Measurements from ENCODE around the gene SLC2A1.

SLC2A1 gene

DNA sequence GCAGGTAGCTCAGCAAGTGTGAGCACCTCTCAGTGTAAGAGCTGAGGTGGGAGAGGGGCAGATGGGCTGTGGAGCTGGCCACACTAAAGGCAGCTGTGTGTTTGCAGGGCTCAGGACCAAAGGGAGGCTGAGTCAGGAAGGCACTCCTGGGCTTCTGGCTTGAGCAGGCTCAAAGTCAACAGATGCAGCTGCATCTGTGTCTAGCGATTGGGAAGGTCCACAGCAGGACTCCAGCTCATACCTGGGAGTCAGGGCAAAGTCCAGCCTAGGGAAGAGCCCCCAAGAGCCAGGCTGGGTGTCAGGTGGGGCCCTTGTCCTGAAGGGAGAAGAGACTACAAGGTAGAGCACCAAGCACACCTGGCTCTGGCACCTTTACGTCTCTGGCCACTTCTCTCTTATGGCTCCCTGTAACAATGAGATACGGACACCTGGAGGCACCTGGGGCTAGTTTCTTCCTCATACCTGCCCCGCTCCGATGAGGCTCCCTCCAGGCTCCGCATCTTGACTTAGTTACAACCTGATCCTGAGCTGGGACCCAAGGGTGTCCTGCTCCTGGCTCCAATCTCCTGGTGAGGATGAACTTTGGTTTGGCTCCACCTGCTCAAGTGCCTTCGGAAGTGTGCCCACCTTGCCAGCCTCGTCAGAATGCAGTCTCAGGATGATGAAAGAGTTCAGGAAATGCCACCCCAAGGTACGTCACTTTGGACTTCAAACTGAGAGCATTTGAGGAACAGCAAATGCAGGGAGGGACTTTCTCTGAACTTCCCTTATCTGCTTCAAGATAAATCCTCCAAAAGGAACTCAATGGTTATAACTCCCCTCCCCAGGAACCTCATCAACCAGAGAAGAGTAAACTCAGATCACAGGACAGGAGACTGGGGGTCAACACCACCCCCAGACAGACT lies 21.5 kb upstream of the SLC2A1 start:
- DNase-seq (ENCODE audit: low spot score), result no peak

DNA sequence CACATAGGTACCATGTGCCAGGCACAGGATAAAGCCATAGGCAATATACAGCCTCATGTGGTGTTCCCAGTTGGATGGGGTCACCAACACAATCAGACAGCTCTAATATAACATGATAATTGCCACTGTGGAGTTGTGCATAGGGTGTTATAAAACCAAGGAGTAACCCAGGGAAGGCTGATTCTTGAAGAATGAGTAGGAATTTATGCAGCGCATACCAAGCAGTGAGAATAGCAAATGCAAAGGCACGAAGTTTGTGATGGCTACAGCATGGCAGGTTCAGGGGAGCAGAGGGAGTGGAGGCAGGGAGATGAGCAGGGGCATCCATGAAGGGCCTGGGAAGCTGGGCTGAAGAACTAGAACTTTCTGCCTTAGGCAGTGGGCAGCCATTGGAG lies 20.4 kb upstream of the SLC2A1 start:
- no peak for DNase-seq (ENCODE audit: low spot score)

GRCh38 chr1:42978317-42979035 lies 19.8 kb upstream of the SLC2A1 start:
- DNase-seq (ENCODE audit: low spot score), result no peak

DNA sequence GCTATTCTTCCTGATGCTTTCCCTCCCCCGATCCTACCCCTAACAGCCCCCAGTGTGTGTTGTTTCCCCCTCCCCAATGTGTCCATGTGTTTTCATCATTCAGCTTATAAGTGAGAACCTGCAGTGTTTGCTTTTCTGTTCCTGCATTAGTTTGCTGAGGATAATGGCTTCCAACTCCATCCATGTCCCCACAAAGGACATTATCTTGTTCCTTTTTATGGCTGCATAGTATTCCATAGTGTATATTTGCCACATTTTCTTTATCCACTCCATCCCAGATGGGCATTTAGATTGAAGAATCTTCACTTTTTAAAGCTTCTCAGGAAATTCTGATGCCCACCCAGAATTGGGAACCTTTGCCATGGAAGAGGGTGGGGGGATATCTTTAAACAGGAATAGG lies 19.0 kb upstream of the SLC2A1 start:
- no peak for DNase-seq (ENCODE audit: low spot score)

GRCh38 chr1:42975561-42976225 lies 17.0 kb upstream of the SLC2A1 start:
- DNase-seq (ENCODE audit: low spot score), result no peak

DNA sequence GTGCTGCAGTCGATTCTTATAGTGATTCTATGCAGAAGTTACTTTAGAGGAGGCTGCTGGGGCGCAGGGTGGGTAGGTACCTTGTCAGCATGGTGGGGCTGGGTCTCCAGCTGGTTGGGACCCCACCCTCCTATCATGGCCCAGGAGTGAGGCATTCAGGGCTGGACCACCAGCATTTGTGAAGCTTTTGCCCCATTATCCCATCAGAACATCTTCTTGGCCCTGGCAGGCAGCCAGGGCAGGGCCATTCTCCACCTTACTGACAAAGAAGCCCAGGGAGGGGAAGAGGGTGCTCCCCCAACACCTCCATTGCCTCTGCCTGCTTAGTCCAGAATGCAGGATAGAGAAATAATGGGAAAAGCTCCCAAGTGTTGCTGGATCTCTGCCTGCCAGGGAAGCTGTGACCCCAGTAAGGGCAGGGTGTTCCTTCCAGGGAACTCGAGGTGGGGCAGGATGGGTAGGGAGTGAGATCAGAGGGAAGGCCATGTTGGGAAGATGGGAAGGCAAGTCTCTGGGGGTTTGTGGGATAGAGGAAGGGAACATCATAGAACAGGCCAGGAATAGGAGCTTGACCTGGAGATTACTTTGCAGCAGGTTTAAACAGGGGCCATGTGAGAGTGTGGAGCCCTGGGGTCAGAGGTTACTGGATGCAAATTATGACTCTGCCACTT lies 16.2 kb upstream of the SLC2A1 start:
- no peak for DNase-seq (ENCODE audit: low spot score)

GRCh38 chr1:42973799-42974198 lies 15.1 kb upstream of the SLC2A1 start:
- no peak for DNase-seq (ENCODE audit: low spot score)

DNA sequence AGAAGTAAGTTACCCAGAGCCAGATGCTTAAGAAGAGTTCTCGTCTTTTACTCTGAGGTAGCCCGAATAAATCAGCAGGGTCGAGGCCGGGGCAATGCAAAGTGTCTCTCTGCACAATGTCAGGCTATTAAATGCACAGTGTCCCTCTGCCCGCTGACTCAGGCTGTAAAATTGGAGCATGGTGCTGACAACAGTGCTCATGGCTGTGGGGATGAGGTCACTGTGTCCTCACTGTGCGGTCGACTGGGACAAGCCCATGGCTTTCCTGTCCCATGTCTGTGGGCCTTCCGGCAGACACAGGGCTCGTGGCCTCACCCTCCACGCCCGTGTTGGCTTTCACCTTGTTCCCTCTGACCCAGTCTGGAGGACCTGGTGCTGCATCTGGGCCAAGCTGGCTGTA lies 14.6 kb upstream of the SLC2A1 start:
- DNase-seq (ENCODE audit: low spot score), result no peak

DNA sequence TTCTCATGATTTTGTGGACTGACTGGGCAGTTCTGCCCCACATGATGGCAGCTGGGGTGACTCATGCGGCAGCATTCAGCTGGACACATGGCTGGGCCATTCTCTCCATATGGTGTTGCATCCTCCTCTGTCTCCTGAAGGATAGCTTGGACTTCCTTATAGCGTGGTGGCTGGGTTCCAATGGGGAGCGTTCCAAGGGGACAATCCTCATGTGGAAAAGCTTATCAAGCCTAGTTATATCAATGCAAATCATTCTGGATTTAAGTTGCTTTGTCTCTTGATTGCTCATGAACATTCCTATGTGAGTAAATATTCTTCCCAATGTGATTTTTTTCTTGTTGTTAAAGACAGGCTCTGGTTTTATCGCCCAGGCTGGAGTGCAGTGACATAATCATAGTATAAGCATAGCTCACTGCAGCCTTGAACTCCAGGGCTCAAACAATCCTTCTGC lies 13.2 kb upstream of the SLC2A1 start:
- peak; percentile 83 for DNase-seq (ENCODE audit: low spot score)

DNA sequence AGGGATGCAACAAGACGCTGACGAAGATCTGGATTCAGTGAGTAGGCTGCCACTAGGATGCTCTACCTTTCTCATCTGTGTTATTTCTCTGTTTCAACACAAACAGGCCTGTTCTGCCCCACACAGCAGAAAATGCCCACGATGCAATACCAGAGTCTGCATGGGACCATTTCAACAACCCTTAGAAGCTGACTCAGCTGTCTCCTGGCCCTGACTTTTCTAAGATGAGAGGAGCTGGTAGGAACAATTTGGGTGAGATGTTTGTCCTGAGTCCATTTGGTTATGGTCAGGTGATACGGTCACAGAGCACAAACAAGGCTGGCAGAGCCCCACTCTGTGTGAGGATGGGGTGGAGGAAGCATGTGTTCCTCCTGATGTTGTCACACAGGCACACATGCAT lies 11.5 kb upstream of the SLC2A1 start:
- no peak for DNase-seq (ENCODE audit: low spot score)

- no peak for DNase-seq (ENCODE audit: low spot score)
Measured at GRCh38 chr1:42968654-42969053, 10.0 kb upstream of the SLC2A1 start.

- peak; percentile 76 for DNase-seq (ENCODE audit: low spot score)
Measured at GRCh38 chr1:42966688-42967612, 8.3 kb upstream of the SLC2A1 start.

GRCh38 chr1:42965378-42965777 lies 6.7 kb upstream of the SLC2A1 start:
- no peak for DNase-seq (ENCODE audit: low spot score)

DNA sequence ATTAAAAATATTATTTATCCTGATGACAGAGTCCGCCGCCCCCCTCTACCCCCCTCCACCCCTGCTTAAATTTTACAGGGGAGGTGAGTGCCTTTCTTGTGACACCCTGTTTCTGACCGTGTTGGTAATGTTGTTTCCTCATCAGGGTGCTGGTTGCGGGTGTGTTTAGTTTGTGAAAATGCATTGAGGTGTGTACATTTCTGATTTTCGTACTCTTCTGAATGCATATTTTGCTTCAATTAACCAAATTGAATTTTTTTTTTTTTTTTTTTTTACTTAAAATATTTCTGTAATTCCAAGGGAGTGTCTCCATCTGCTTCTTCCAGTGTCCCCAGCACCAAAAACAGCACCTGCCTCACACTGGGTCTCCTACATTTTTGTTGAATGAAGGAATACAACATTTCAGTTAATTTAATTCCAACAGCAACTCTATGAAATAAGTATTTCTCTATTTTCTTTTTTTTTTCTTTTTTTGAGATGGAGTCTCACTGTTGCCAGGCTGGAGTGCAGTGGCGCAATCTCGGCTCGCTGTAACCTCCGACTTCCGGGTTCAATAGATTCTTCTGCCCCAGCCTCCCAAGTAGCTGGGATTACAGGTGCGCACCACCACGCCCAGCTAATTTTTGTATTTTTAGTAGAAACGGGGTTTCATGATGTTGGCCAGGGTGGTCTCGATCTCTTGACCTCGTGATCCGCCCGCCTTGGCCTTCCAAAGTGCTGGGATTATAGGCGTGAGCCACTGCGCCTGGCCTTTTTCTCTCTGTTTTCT lies 5.6 kb upstream of the SLC2A1 start:
- DNase-seq (ENCODE audit: low spot score), result no peak

GRCh38 chr1:42963378-42964043 lies 4.8 kb upstream of the SLC2A1 start:
- peak; percentile 76 for DNase-seq (ENCODE audit: low spot score)

DNA sequence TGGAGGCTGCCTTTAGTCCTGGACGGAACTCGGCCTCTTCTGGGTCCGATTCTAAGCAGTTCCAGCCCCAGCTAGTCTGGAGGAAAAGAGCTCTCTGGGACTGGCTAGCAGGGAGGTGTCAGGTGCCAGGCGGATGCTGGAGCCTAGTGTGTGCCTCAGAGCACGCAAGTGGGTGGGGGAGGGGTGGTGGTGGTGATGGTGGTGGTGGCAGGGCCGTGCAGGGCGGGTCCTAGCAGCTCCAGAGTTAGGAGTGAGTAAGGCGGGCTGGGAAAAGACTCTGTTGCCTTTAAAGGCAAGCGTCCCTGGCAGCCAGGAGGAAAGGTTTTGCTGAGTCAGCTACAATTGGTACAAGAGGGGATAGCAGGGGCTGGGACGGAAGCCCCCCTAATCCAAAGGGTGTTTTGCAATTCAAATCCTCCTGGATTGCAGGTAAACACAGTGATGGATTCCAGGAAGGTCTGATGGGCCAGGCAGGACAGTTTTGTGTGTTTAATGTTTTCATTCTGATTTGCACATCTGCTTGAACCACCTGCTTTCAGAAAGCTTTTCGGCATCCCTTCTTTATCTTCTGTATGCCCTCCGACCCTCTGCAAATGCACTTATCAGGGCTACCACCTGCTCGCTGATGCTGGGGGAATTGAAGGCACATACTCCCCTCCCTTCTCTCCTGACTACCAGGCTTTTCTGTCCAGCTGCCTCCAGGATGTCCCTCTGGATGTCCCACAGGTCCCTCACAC lies 4.1 kb upstream of the SLC2A1 start:
- DNase-seq (ENCODE audit: low spot score), result peak; percentile 41

DNA sequence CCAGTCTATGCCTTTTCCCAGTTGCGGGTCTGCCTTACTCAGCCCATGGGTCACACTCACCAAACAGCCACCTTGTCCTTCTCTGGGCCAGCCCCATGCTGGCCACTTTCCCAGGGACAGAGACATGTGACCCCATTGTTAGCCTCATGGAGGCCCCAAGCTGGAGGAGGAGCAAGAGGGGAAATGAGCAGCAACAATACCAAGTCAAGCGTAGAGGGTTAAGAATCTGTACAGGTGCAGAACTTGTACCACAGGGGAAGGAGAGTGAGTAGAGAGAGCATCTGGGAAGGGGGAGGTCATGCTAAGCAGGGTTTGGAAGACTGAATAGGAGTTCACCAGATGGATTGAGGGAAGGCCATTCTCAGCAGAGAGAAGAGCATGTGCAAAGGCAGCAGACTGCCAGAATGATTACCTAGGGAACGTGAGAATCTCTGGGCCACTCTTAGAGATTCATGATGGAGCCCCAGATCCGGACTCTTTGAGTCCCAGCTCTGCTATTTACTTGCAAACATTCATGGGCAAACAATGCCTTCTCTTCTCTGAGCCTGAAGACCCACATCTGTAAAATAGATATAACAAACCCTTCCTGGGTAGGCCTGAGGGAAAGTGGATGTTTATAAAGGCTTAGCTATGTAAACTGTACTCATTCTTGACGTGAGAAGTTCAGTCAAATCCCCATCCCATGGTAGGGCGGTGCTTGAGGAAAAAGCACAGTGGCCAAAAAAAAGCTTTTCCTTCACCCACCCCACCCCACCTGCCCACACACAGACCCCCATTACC lies 2.8 kb upstream of the SLC2A1 start:
- DNase-seq (ENCODE audit: low spot score), result no peak

Data from AG08396 (cell line).